GM21360 (cell line): ENCODE results near the gene PHLDA2.

Source experiments
- ATAC-seq: cut with Tn5 transposase; IDR thresholded peaks from one replicate; pipeline ENCODE4 v1.9.1; 2021; ENCODE audit warnings: mild to moderate bottlenecking, moderate library complexity; ENCODE audit not compliant: unreplicated experiment

The PHLDA2 gene

GRCh38 chr11:2930704-2931419 lies 1.6 kb upstream of the PHLDA2 start:
- ATAC-seq: no peak

DNA sequence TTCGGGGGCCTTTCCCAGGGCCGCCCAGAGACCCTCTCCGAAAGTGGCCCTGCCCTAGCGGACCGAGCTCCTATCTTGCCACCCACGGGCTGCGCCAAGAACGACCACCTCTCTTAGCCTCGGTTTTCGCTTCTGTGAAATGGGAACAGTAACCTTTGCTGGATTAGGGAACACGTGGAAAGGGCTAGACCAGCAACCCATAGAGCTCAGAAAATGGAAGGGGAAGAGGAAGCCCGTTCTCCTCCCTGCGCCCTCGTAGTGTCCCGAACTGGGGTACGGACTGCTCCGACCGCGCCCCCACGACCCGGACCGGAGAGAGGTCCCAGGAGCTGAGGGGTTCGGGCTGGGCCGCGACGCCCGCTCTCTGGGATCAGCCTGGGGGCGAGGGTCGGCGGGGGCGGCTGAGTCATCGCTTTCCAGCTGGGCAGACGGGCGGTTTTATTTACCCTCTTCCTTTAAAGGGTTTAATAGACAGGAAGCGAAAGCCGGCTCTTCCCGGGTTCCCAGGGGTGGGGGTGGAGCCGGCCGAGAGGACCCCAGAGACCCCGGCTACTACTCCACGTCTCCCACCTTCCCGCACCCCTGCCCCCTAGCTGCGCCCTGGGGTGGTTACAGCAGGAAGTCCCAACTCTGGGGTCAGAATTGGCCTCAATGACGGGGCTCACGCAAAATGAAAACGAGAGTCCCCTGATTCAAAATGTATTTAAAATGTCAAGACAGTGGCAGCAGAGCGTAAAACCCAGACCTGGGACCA lies 907 bp upstream of the PHLDA2 start:
- no peak for ATAC-seq

DNA sequence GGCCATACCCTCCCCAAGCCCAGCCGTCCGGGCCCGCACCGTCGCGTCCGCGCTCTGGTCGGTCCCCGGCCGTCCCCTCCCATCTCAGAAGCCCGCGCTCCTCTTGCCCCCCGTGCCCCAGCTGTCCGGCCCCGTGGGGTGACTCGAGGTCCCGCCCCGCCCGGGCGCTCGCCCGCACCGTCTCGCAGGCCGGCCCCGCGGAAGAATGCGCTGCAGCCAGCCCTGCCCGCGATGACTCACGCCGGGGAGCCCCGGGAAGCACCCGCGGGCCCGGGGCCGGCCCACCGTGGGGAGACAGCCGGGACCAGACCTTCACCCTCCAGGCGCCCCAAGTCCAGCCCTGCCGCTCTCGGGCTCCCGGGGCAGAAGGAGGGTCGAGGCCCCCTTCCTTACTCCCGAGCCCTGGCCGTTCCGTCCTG lies 320 bp upstream of the PHLDA2 start:
- no peak for ATAC-seq

GRCh38 chr11:2927851-2928604 lies 1.2 kb downstream of the PHLDA2 start:
- ATAC-seq: no peak

GRCh38 chr11:2927121-2927800 lies 2.0 kb downstream of the PHLDA2 start:
- no peak for ATAC-seq

GRCh38 chr11:2926611-2927051 lies 2.6 kb downstream of the PHLDA2 start:
- ATAC-seq: no peak

DNA sequence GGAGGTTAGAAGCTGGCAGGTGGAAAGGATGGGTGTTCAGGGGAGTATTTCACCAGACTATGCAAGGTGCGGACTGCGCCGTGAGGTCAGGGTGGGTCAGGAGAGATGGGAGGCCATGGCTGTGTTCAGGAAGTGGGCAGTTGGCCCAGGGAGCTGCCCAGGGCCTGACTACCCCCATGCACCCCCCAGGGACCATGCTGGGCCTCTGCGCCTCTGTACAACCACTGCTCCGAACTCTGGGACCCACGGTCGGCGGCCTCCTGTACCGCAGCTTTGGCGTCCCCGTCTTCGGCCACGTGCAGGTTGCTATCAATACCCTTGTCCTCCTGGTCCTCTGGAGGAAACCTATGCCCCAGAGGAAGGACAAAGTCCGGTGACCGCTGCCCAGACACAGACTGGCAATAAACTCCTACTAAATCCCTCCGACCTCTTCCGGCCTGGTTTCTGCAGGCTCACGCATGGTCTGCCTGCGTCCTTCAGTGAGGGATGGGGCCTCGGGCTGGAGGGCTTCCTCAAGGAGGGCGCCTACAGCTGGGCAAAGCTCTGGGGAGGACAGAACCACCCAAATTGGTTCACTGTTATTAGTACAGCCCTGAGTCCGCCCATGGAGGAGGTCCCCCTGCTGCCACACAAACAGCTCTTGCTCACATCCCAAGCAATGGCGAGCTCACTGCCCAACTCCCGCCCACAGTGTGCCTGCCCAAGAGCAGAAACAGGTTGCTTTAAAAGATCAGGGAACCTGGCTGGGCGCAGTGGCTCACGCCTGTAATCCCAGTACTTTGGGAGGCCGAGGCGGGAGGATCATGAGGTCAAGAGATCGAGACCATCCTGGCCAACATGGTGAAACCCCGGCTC lies 4.2 kb downstream of the PHLDA2 start:
- no peak for ATAC-seq

GRCh38 chr11:2924381-2924780 lies 4.8 kb downstream of the PHLDA2 start:
- ATAC-seq: no peak

DNA sequence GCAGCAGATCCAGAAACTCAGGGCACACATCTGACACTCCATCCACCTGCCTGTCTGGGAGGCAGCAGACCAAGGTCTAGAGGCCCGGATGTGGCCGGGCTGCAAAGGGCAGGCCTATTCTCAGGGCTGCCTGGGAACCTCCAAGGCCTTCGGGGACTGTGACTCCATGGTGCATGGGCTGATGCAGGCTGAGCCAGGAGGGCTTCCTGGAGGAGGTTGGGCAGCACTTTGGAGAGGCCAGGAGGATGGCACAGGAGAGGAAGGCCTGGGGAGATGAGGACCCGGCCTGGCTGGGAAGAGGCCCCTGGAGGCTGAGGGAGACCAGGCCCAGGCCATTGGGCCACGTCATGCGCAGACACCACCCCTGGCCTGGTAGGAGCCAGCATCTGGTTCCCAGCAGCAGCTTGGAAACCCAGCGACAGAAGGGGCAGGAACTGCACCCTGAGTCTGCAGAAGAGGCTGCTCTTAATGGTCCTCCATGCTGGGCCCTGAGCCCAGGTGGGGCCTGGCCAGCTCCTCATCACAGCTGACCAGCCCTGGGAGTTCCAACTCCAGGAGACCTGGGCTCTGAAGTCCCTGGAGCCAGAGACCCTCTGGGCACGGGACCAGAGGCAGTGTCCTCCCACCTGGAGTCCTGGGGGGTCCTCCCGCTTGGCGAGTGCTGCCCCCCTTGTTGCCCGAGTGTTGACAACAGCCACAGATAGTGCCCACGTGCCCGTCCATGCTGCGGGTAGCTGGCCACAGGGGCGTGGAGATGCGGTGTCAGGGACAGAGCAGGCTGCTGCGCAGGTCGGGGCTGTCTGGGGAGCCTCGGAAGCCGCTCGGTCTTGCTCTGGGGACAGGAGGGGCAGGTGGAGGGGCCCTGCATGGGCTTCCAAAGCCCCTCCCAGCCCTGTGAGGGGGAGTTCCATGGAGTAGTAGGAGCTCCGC lies 5.5 kb downstream of the PHLDA2 start:
- ATAC-seq: no peak

- no peak for ATAC-seq
These were observed 6.6 kb downstream of the PHLDA2 start for GRCh38 chr11:2922655-2923054.

DNA sequence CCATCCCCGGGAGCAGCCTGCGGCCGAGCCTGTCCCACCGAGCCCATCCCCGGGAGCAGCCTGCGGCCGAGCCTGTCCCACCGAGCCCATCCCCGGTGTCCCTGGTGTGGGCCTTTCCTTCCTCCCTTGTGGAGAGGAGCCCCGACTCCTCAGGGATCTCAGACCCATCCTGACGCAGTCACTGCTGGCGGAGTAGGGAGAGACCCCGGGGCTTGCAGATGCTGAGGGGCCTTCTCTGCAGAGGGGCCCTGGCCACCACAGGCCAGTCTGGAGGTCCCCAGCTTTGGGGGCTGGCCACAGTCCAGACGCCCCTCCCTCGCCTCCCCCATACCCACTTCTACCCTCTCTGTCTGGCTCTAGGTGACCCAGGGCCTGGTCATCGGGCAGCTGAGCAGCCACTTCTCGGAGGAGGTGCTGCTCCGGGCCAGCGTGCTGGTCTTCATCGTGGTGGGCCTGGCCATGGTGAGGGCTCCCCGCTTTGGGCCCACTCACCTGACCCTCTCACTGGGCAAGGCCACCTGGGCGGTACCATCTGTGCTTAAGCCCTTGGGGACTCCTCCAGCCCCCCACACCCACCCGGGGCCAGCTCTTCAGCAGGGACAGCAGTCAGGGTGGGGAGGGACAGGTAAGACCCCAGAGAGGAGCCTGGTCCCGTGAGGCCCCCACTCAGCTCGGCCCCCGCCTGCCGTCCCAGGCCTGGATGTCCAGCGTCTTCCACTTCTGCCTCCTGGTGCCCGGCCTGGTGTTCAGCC lies 7.3 kb downstream of the PHLDA2 start:
- ATAC-seq: no peak

GRCh38 chr11:2921261-2921660 lies 8.0 kb downstream of the PHLDA2 start:
- ATAC-seq: no peak

DNA sequence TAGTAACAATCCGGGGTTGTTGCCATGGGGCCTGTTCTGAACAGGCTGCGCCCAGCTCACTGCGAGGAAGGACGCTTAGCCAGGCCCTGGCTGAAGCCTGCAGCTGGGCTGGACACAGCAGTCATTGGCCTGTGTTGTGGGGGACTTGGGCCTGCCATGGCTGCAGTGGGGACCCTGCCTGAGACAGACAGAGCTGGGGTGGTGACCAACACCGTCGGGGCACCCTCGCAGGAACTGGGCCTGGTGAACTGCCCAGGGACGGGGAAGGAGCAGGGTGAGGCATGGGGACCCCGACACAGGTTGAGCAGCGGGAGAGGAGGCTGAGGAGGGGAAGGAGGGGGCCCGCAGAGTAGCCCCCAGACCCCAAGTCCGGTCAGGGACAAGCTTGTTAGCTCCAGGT lies 8.9 kb downstream of the PHLDA2 start:
- no peak for ATAC-seq

- ATAC-seq: no peak
These were observed 9.4 kb downstream of the PHLDA2 start for GRCh38 chr11:2919837-2920236.

DNA sequence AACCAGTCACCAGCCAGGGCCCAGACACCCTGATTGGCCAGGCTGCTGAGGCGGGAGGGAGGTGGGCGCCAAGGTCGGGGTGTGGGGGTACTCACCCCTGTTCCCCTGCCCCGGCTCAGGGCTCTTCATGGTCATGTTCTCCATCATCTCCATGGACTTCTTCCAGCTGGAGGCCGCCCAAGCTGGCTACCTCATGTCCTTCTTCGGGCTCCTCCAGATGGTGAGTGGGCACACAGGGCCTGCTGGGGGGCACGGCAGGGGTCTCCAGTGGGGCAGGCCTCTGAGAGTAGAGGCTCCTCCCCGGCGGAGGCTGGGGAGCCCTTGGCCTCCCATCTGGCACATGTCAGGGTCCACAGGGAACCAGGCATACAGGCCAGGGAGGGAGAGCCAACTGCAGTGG lies 10.0 kb downstream of the PHLDA2 start:
- ATAC-seq: no peak

GRCh38 chr11:2917842-2918490 lies 11.3 kb downstream of the PHLDA2 start:
- ATAC-seq: no peak

- ATAC-seq: no peak
These were observed 12.2 kb downstream of the PHLDA2 start for GRCh38 chr11:2916892-2917645.
